Measurements from ENCODE around the gene TCTN2.

The TCTN2 gene

GRCh38 chr12:123690191-123690840, 19.4 kb downstream of the TCTN2 start:
- no peak for DNase-seq

- DNase-seq = no peak
Measured at GRCh38 chr12:123696207-123696606, 25.3 kb downstream of the TCTN2 start.

GRCh38 chr12:123696646-123697045, 25.7 kb downstream of the TCTN2 start:
- no peak for DNase-seq

GRCh38 chr12:123705935-123706334, 35.0 kb downstream of the TCTN2 start:
- DNase-seq = peak; percentile 46

- no peak for DNase-seq
Measured at GRCh38 chr12:123707466-123707865, 36.6 kb downstream of the TCTN2 start.

- DNase-seq = peak; percentile 40
Measured at GRCh38 chr12:123712780-123713319, 41.9 kb downstream of the TCTN2 start.

GRCh38 chr12:123713398-123713797, 42.5 kb downstream of the TCTN2 start:
- peak; percentile 37 for DNase-seq

- DNase-seq = no peak
Measured at GRCh38 chr12:123713823-123714585, 43.1 kb downstream of the TCTN2 start.

- no peak for DNase-seq
Measured at GRCh38 chr12:123715195-123715594, 44.3 kb downstream of the TCTN2 start.

- DNase-seq = no peak
Measured at GRCh38 chr12:123717350-123717749, 46.4 kb downstream of the TCTN2 start.

GRCh38 chr12:123720141-123720814, 49.4 kb downstream of the TCTN2 start:
- no peak for DNase-seq

GRCh38 chr12:123721245-123721644, 50.3 kb downstream of the TCTN2 start:
- DNase-seq = no peak

- DNase-seq = no peak
Measured at GRCh38 chr12:123723011-123723410, 52.1 kb downstream of the TCTN2 start.

GRCh38 chr12:123723765-123724164, 52.9 kb downstream of the TCTN2 start:
- no peak for DNase-seq

- no peak for DNase-seq
Measured at GRCh38 chr12:123726244-123726643, 55.3 kb downstream of the TCTN2 start.

GRCh38 chr12:123726962-123727361, 56.0 kb downstream of the TCTN2 start:
- no peak for DNase-seq

- DNase-seq = no peak
Measured at GRCh38 chr12:123727878-123728277, 57.0 kb downstream of the TCTN2 start.

- no peak for DNase-seq
Measured at GRCh38 chr12:123731596-123731995, 60.7 kb downstream of the TCTN2 start.

GRCh38 chr12:123732251-123732650, 61.3 kb downstream of the TCTN2 start:
- DNase-seq = no peak

- DNase-seq = no peak
Measured at GRCh38 chr12:123733229-123733628, 62.3 kb downstream of the TCTN2 start.

- DNase-seq = no peak
Measured at GRCh38 chr12:123734268-123734667, 63.4 kb downstream of the TCTN2 start.

- DNase-seq = no peak
Measured at GRCh38 chr12:123741937-123742572, 71.1 kb downstream of the TCTN2 start.

GRCh38 chr12:123743002-123743401, 72.1 kb downstream of the TCTN2 start:
- DNase-seq = no peak

Data from NCI-H82 (cell line).